GM18520 (cell line): ENCODE data around the gene PDE7B.
A peak's percentile ranks its signal among the peaks of the same experiment; 100 is the strongest.

Experiments
- ATAC-seq: cut with Tn5 transposase; IDR thresholded peaks from one replicate; pipeline ENCODE4 v1.9.1; 2021; ENCODE audit not compliant: unreplicated experiment

The PDE7B gene

DNA sequence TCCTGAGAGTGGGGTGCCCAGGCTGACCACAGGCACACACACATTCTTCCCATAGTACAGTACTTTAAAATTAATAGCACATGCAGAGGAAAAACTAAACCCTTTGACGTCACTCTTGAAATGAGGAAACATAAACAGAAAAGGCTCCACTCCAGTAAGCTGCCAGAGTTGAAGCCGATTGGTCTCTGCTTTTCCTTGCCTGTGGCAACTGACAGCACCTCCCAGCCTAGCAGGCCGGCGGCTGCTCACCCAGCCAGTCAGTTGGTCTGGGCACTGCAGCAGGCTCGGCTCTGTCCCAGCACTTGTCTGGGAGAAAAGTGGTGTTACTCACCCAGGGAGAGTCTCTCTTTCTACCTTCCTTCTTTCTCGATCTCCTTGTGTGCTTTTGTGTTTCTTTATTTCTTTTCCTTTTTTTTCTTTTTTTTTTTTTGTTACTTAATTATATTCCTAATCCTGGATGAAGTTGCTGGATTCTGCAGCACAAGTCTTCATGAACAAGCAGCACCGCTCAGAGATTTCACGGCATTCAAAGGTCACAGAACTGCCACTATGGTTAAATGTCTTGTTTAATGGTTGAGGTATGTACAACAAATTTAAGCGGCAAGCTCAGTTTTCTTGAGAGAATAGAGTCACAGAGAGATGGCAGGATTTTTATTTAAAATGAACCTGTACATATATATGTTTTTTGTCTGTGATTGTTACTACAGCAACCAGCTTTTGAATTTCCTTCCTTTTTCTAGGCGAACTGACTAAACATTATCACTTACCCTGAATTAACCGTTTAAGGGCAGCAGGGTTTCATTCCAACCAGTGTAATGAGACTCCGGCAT is at the start of gene PDE7B:
PDE7B (plus strand) TSS at position 260 of the 830 bp plus-strand sequence.
- peak; percentile 44 for ATAC-seq

DNA sequence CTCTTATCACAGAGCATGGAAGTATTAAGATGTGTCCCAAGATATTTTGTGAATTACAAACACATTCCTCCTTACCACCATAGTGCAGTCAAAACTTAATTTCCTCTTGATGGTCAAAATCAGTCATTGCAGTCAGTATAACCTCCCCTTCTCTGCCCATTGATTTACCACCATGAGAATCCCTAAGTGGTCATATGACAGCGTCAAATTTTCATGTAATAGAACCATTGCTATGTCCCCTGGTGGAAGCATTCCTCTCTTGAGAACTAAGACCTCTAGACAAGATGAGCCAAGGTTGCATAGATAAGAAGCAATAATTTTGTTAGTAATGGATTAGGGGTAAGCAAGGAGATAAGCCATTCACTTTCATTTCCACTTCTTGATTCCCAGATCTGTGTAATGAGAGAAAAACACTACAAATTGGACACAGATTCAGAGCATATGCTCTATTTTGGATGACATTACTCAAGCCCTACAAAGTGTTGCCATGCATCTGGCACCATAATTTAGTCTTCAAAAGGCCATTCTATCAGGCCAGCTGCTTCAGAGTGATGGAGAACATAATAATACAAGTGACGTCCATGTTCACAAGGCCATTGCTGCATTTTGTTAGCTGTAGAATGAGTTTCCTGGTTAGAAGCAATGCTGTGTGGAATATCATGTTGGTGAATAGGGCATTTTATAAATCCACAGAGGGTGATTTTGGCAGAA is 49.6 kb upstream of the PDE7B start:
- ATAC-seq = no peak

DNA sequence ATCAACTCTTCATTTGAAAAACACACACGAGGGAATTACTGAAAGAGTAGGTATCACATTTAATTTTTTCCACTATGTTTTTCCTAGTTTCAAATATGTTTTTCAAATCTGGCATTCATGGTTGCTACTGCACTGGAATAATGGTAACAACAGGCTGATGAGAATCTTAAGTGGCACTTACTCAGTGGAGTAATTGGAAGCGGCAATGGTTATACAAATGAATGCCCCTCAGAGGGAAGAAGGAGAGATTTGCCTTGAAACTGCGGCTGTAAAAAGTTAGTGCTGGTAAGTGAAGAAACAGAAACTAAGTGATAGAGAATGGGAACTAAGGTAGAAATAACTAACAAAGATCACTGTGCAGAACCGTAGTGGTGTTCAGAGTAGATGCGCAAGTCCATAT is 41.0 kb upstream of the PDE7B start:
- ATAC-seq = no peak

DNA sequence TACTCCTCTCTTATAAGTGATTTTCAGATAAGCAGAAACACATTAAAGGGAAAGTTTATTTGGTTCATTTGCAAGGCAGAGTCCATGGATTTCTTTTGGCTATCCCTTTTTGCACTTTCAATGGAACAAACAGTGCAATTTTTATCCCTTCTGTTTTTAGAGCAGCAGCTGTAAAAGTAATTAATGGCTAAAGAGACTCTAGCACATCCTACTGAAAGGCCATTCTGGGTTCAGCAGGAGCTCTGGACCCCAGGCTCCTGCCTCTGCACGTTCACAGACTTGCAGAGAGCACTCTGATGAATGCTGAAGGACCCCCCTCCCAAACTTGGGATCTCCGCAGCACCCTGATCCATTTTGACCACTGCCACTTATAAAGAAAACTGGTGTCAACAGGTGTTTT is 40.3 kb upstream of the PDE7B start:
- ATAC-seq = no peak

DNA sequence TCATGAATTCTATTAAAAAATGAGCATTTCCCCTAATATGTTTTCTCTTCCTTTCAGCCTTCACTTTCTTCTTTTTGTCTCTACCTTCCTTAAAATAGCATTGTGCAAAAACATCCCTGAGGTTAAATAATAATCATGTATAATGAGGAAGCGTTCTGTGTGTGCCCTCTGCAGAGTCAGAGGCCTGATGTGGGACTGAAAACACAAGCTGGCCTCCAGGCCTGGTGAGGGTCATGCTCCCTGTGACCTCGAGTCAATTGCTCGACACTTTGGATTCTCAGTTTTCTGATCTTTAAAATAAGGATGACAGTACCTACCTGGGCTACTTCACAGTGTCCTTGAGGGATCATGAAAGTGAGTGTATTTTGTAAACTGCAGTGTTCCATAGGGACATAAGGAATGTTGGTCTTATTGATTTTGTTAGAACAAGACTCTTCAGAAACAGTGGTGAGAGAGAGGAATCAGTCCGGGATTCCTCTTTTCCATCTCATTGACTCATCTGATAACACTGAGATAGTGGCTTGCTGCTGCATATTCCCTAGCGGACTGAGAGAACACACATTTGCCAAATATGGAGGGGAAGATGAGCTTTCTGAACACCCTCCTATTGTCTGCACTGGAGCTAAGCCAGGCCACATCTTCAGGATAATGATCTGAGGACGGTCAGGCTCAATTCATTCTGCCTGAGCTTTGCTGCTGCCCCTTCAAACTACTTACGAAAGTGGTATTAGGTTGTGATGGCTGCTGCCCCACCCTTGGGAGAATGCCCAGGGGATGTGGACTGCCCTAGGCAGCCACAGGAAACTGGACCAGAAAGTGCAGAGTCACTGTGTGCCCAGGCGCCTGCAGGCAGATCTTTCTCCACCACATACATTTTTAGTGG is 39.6 kb upstream of the PDE7B start:
- no peak for ATAC-seq

DNA sequence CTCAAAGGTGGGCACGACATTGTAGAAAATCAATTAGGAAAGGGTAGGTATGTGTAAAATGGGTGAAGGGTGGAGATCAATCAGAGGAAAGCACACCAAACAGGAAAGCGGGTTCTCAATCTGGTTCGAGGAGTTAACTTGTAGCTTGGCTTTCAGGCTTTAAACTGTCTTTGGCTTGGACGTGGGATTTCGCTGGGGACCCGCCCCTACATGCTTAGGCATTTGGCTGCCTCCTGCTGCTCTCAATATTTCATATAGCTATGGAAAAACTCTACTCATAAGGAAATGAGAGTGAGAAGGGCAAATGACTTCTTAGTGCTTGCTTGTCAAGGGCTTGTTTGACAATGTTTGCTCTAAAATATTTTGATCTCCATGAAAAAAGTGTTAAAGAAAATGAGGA is 38.1 kb upstream of the PDE7B start:
- ATAC-seq = no peak

DNA sequence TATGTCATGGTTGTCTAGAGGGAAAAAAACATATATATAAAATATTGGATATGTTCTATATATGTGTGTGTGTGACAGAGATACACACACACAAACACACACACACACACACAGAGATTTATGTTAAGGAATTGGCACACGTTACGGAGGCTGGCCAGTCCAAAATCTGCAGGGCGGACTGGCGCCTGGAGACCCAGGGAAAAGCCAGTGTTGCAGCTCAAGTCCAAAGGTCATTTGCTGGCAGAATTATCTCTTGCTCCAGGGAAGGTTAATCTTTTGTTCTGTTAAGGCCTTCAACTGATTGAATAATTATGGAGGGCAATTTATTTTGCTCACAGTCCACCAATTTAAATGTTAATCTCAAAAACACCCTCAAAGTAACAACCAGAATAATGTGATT is 37.5 kb upstream of the PDE7B start:
- no peak for ATAC-seq

DNA sequence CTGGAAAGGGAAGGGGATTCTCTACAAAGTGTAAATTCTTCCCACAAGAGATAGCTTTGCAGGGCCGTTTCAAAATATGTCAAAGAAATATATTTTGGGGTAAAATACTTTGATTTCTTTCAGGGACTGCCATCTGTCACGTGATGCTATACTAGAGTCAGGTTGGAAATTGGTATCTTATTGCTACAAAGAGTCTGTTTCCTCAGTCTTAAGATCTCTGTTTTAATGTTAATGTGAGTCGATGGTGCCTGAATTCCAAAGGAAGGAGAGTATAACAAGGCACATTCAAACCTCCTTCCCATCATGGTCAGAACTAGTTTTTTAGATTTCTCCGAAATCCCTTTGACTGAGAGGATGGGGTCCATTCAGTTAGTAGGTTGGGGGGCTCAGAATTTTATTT is 36.3 kb upstream of the PDE7B start:
- ATAC-seq = no peak

DNA sequence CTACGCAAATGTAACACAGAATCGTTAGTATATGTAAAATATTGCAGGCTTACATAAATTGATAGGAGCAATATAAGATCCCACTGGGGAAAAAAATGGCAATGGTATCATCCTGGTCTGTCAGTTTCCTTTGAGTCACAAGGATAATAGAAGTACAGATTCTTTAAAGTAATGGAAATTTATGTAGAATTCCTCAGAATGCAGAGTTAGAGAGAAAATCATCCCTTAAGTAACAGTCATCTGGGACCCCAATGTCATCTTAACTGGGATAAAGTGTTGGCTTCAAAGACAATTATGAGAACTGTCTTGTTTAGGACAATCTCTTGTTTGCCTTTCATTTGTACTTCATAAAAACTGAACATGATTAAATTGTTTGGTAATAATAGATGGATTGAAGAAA is 34.5 kb upstream of the PDE7B start:
- ATAC-seq = no peak

DNA sequence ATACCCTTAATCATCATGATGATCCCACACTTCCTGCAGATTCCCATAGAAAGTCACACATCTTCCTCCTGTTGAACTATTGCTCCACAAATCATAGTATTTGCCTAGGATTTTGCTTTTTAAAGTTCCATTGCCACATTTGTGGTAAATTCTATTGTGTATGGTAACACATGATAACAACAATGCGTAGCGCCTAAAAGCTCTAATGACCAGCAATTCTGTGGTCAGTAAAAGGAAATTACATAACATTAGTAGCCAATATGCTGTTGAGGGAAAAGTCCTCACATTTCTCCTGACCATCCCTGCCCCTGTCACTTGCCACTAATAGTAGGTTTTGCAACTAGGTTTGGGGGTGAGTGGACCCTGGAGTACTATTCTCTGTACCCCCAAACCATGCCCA is 31.8 kb upstream of the PDE7B start:
- no peak for ATAC-seq

DNA sequence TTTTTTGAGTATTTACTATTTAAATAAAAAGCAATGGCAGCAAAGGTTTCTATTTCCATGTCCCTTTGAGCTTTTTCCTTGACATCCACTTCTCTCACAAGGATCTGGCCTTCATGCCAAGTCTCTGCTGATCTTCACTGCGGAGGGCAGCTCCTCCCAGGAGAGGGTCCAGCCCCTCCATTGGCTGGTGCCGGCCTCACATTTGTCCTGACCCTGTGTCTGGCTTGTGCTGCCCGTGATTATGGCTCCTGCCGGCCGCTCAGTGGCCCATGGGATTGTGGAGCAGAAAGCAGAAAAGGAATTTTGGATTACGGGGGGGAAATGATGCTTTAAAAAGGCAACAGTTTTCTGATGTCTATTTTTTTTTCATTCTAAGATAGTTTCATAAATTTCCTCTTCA is 31.2 kb upstream of the PDE7B start:
- no peak for ATAC-seq

DNA sequence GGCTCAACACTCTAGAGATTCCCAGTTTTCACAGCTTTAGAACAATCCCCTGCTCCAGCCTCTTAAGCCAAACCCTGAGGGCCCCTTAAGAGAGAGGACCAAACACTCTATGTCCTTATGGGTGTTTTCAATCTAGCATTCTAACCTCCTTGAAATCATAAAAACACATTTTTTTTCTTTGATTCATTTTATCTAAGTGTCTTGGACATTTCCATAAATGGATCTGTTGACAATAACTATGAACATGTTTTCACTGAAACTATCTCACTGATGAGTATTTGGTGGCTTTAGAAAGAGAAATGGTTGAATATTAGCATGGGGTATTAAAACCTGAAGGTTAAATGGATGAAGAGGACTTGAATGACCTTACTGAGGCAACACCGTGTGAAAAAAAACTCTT is 27.6 kb upstream of the PDE7B start:
- ATAC-seq = no peak

DNA sequence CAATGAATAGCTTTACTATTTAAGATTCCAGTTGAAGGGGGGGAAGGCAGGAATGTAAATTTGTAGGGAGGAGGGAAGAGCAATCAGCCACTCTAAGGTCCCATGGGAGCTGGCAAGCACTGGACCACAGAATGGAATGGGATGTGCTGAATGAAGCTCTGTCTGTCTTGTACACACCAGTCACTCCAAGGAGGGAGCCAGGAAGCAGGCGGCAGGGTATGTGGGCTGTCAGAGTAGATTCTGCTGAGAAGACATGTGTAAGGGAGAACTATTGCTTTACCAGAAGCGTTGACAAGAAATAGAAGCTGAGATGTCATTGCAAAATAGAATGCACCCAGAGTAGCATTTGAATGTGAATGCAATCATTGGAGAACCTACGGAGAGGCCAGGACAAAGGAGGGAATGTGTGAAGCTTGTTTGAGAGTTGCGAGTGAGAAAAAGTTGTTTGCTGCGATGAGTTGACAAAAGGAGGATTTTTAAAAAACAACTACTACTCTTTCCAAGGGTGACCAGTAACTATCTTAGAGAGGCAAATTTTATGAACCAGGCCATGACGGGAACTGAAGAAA is 25.2 kb upstream of the PDE7B start:
- ATAC-seq = no peak

DNA sequence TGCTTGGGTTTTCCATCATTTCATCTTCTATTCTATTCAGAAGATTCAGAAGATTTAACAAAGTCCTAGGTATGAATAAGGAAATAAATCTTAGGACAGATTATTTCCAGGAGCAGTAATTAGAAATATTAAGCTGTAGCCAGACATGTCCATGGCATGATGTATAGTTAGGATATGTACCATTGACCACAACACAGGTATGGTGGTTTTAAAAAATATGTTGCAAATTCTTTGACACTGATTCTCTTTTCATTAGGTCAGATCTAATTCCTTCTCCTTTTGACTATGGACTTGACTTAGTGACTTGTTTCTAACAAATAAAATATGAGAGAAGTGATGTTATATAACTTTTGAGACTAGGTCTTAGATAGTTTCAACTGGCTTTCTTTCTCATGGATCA is 23.5 kb upstream of the PDE7B start:
- no peak for ATAC-seq

DNA sequence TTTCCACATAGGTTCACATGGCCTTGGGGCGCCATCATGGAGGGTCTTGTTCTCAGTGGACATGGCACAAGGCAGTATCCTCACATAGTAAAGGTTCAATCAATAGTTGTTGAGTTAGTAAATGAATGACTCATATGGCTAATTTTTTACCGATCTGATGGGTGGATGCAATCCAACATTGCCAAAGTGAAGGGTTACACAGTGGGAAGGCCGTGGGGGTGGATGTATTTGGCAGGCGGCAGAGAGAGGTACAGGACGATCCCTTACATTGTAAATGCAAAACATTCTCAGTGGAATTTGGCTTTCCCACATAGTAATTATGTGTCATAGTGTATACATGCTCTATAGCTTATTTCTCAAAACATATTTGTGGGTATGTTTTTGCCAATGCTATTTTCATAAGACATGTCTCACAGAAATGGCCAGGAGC is 21.0 kb upstream of the PDE7B start:
- no peak for ATAC-seq

DNA sequence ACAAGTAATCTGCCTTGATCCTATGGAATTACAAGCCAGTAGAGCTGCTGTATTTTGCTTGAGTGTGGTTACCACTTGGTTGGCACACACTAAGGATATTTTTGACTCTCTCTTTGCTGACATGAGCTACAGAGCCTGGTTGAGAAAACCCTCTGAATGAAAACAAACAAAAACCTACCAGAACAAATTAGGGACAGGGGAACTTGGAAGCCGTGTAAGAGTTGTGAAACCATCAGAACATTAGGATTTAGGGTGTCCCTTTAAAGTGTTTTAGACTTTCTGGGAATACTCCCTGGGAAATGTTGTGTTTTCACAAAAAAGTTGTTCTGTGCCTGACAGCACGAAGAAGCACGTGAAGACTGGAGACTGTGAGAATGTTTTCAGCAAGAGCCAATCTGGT is 20.5 kb upstream of the PDE7B start:
- ATAC-seq = no peak

DNA sequence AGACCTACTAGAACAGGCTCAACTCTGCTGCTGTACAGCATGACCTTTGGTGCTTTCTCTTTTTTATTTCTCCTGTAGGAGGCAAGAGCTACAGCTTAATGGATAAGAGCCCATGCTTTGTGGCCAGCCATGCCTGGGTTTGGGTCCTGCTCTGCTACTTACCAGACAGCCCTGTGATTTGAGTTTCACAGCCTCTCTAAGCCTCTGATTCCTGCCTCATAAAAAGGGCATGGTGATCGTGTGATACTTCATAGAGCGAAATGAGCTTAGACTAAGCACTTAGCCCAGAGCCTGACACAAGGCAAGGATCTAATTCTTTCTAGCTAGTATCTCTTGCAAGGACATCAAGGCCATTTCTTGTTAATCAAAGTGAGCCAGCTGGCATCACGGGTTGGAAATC is 19.3 kb upstream of the PDE7B start:
- no peak for ATAC-seq

DNA sequence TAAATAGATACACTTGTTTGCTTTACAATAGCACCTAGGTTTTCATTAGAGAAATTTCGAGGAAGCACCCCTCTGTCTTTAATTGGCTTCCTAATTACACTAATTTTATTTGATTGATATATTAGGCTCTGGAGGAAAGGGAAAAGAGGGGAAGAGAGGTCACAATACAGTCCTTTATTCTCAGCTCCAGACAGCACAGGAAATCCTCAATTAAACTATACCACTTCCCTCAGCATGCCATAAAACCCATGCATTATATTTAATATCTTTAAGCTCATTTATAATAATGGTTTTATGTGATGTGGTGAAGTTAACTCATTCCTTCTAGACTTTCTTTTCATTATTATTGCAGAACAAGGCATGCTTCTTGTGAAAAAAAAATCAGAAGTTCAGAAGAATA is 17.7 kb upstream of the PDE7B start:
- ATAC-seq = no peak

DNA sequence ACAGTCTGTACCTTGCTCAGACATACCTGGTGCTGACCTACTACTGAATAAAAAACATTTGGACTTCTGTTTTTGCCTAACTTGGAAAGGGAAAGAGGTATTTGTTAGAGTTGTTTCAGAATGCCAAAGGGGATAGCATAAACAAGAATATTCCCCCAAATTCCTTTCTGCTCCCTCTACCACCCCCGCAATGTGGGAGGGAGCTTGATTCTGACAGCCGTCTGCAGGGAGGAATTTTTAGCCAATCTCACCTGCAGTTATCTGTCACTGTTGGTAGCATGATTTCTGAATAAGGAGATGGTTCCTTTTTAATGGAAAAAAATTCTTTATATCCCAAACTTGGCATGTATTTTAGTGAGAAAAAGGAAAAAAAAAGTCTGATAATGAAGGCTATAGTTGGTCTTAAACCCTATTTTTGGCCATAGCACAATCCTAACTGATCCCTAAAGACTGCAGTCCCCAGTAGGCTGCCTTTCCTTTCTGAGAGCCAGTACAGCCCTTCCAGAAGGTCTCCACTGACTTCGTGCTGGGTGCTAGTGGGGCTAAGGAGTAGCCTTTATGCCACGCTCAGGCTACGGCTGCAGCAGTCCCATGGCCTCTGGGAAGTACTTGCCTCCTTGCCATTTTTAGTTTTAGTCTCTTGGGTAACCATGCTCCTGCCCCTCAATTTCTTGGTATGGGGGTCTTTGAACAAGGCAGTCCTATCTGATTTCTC is 13.6 kb upstream of the PDE7B start:
- no peak for ATAC-seq

DNA sequence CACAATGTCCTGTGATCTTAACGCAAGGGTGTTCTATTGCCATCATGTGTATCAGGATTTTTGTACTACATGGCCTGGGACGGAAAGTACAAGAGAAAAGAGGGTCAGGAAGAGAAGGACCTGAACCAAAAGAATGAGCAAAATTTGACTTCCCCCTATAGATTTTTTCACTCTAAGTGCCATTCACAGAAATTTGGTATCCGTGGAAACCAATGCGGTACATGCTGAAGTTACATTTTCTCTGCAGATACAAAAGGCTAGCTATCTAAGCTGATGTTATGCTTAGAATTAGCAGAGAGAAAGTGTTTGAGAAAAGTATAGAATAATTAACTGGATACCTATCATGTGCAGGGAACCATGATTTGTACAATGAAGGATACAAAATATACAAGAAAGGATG is 12.4 kb upstream of the PDE7B start:
- no peak for ATAC-seq
